Right lobe of liver (tissue), 6 donors: ENCODE measurements around the gene SPACA4. TPM values are rescaled to one million over a fixed set of nuclear protein-coding genes. Genes with fewer than 3 reads are reported as not detected.

Source experiments
- ATAC-seq, 4 donors: fragments of 200-7000 bp; cut with Tn5 transposase; one replicate each; pipeline ENCODE4 v1.9.1; 2020; ENCODE audit warnings: mild to moderate bottlenecking in 4 of 4, moderate library complexity in 4 of 4
- DNase-seq, 3 donors: peaks; one replicate each; pipeline ENCODE4 v3.0.0-alpha.2; 2020
- H3K27ac ChIP-seq, 3 donors: fragments of 200-600 bp; one replicate each; pipeline ENCODE4 v1.8.0; 2022
- H3K27me3 ChIP-seq, 2 donors: fragments of 200-600 bp; one replicate each; pipeline ENCODE4 v1.8.0; 2022
- H3K36me3 ChIP-seq, 4 donors: fragments of 200-600 bp; sonication (generic) in 1 of 4; one replicate each; pipeline versions ENCODE4 v1.5.1 to v1.8.0; 2017 to 2022; ENCODE audit warnings: control low read depth in 1 of 4
- H3K4me1 ChIP-seq, 4 donors: fragments of 200-600 bp; sonication (generic) in 1 of 4; one replicate each; pipeline versions ENCODE4 v1.5.1 to v1.8.0; 2017 to 2022; ENCODE audit warnings: control low read depth in 1 of 4
- H3K4me3 ChIP-seq, 3 donors: fragments of 200-600 bp; one replicate each; pipeline ENCODE4 v1.8.0; 2022
- H3K9me3 ChIP-seq, 4 donors: fragments of 200-600 bp; sonication (generic) in 1 of 4; one replicate each; pipeline versions ENCODE4 v1.5.1 to v1.8.0; 2017 to 2022; ENCODE audit warnings: control low read depth in 1 of 4
- CTCF ChIP-seq, 4 donors: fragments of 200-600 bp in 3 of 4; fragments of 450-650 bp in 1 of 4; IDR thresholded peaks; one replicate each; pipeline versions ENCODE4 v1.5.1 to v1.8.0; 2016 to 2022; ENCODE audit warnings: antibody characterized with exemption in 4 of 4, mild to moderate bottlenecking in 2 of 4
- POLR2A ChIP-seq: fragments of 450-650 bp; IDR thresholded peaks from one replicate; pipeline ENCODE4 v1.6.1; 2017; ENCODE audit warnings: antibody characterized with exemption, mild to moderate bottlenecking
- WGBS: methylation state at CpG from one replicate; pipeline ENCODE4 v1.1.6; 2018; ENCODE audit warnings: low coverage, low lambda C conversion rate; ENCODE audit not compliant: insufficient coverage; ENCODE audit errors: missing lambda C conversion rate; 5-methylcytosine and 5-hydroxymethylcytosine counted together
- intact Hi-C, 2 donors: fragments of 100-400 bp; cut with DNase I; formaldehyde crosslinking; loops; one replicate each; pipeline versions ENCODE4 v1.11.2 to v1.14.1; 2022
- total RNA-seq, 6 experiments: library from RNA; depleted of rRNA in 2 of 6; stranded (reverse); fragments of >200 nt in 2 of 6; fragmentation: NEBNext Ultra II Directional in 3 of 6; extraction: Animal tissue kit (Norgen Biotek cat#: 25700) in 3 of 6; gene quantifications; one replicate each; pipeline versions ENCODE4 v1.1.0 to v1.2.4, GENCODE V29; 2016 to 2023
- donor health status: DM: no; HTN: yes; CAD: no.
- donor health status: DM: no; HTN: no; CAD: no.
- donor health status: DM: no; HTN: no; CAD: no.
- donor health status: DM: no; HTN: yes; CAD: no.
- donor health status: DM: no; HTN: yes; CAD: no.

SPACA4 gene
- total RNA-seq, 6 experiments from 2014 or later = not detected

GRCh38 chr19:48561412-48561811 lies 45.1 kb upstream of the SPACA4 start:
- Histone ChIP-seq H3K9me3 (no peaks in the 10 kb centered on the region), H3K4me3 (no peak overlapping the region), H3K27me3 (no peaks in the 10 kb centered on the region), H3K4me1 (peaks cover 0 to 6% (median 0%) of the 10 kb centered on the region in 4 donors), H3K27ac (no peak overlapping the region), H3K36me3 (no peaks in the 10 kb centered on the region)
- DNase-seq (no peak), ATAC-seq (no peak)
- TF ChIP-seq POLR2A (no peak), CTCF (IDR thresholded peaks at IDR 0.05) (no peak)
- WGBS = 97% methylated on average over 6 of the region's 11 CpGs
- intact Hi-C loops = no loop called here

GRCh38 chr19:48565090-48565489 lies 41.5 kb upstream of the SPACA4 start:
- ATAC-seq = no peak
- TF ChIP-seq POLR2A = no peak
- TF ChIP-seq CTCF (IDR thresholded peaks at IDR 0.05) = no peak
- 69% methylated on average over 2 of the region's 7 CpGs for WGBS
- intact Hi-C loops = no loop called here
- Histone ChIP-seq H3K36me3 (no peaks in the 10 kb centered on the region), H3K4me3 (no peak overlapping the region), H3K4me1 (no peaks in the 10 kb centered on the region), H3K9me3 (no peaks in the 10 kb centered on the region), H3K27ac (no peak overlapping the region), H3K27me3 (no peaks in the 10 kb centered on the region)
- DNase-seq = no peak

- 2% methylated on average over 9 of the region's 19 CpGs for WGBS
- DNase-seq (peak in 2 of 3 donors; percentile 54 to 77), ATAC-seq (peak; percentile 61 to 99 (median 68))
- TF ChIP-seq POLR2A (no peak), CTCF (IDR thresholded peaks at IDR 0.05) (no peak)
- Histone ChIP-seq H3K9me3 (no peaks in the 10 kb centered on the region), H3K36me3 (no peaks in the 10 kb centered on the region), H3K4me3 (no peak overlapping the region), H3K27me3 (no peaks in the 10 kb centered on the region), H3K4me1 (no peaks in the 10 kb centered on the region), H3K27ac (no peak overlapping the region)
- intact Hi-C loops = no loop called here
These were observed 38.1 kb upstream of the SPACA4 start for GRCh38 chr19:48568345-48568886.

GRCh38 chr19:48569814-48570213 lies 36.7 kb upstream of the SPACA4 start:
- WGBS = 41% methylated on average over 7 of the region's 11 CpGs

More at GRCh38 chr19:48569814-48570213, 36.7 kb upstream of the SPACA4 start:
- Histone ChIP-seq H3K36me3 (no peaks in the 10 kb centered on the region), H3K4me1 (no peaks in the 10 kb centered on the region), H3K27me3 (no peaks in the 10 kb centered on the region), H3K9me3 (no peaks in the 10 kb centered on the region), H3K27ac (no peak overlapping the region), H3K4me3 (no peak overlapping the region)
- intact Hi-C loops = loop anchor here in 1 of 2 donors (10.0 kb wide), 1 partner anchor 75 kb away; no protein-coding TSS in a partner anchor
- ATAC-seq = no peak
- no peak for TF ChIP-seq CTCF (IDR thresholded peaks at IDR 0.05)
- TF ChIP-seq POLR2A = no peak
- DNase-seq = no peak
